Fibroblast of pulmonary artery (primary cell): ENCODE measurements around the gene ENPP6.

Experiments
- DNase-seq: peaks from one replicate; pipeline ENCODE4 v3.0.0-alpha.2; 2010; ENCODE audit warnings: low read depth
- H3K4me3 ChIP-seq: replicated peaks from 2 replicates; pipeline ENCODE4 v1.5.1; 2011; ENCODE audit warnings: low read depth, mild to moderate bottlenecking, control low read depth, low read length, moderate library complexity
- TF ChIP-seq, protein P1 (sequence below): IDR thresholded peaks from 2 replicates; pipeline ENCODE4 v1.5.1; 2011; ENCODE audit warnings: mild to moderate bottlenecking, control low read depth, low read length, inconsistent platforms; ENCODE audit errors: missing control alignments

Gene ENPP6

DNA sequence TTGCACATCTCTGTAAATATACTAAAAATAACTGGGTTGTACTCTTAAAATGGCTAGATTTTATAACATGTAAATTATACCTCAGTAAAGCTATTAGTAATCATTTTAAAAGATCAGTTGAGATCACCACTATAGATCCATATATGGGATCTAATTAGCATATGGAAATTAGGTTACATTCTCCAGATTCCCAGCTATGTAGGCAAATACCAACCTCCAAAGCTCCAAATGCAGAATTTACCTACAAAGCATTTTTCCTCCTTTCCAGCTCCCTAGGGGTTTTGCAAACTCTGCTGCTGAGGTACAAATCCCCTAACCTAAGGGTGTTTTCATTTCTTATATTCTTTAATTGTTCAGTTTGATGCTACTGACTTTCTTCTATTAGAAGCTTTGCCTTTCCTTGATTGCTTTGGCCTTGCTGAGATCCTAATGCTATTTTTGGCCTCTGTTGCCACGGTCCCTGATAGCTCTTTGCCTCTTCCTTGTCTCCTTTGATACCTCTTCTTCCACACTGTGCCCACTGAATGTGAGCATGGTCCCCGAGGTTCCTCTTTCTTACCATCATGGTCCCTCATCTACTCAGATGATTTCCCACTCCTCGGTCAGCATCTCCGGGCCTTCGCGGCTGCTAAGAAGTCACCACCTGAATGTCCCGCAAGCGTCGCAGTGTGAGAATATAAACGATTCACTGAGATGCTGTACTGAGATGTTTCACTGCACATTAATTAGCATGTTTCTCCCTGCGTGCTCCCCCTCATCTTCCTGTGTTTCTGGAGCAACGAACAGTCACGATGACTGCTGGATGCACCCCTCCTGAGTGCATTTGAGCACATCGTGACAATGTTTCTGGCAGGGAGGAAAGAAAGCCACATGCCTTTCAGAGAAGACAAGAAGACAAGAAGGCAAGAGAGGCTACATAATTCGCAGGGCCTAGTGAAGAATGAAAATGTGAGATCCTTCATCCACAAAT lies 23.8 kb downstream of the ENPP6 start:
- H3K4me3 ChIP-seq, result no peak overlapping the region
- no peak for DNase-seq
- TF ChIP-seq, protein P1, sequence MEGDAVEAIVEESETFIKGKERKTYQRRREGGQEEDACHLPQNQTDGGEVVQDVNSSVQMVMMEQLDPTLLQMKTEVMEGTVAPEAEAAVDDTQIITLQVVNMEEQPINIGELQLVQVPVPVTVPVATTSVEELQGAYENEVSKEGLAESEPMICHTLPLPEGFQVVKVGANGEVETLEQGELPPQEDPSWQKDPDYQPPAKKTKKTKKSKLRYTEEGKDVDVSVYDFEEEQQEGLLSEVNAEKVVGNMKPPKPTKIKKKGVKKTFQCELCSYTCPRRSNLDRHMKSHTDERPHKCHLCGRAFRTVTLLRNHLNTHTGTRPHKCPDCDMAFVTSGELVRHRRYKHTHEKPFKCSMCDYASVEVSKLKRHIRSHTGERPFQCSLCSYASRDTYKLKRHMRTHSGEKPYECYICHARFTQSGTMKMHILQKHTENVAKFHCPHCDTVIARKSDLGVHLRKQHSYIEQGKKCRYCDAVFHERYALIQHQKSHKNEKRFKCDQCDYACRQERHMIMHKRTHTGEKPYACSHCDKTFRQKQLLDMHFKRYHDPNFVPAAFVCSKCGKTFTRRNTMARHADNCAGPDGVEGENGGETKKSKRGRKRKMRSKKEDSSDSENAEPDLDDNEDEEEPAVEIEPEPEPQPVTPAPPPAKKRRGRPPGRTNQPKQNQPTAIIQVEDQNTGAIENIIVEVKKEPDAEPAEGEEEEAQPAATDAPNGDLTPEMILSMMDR, result no peak

DNA sequence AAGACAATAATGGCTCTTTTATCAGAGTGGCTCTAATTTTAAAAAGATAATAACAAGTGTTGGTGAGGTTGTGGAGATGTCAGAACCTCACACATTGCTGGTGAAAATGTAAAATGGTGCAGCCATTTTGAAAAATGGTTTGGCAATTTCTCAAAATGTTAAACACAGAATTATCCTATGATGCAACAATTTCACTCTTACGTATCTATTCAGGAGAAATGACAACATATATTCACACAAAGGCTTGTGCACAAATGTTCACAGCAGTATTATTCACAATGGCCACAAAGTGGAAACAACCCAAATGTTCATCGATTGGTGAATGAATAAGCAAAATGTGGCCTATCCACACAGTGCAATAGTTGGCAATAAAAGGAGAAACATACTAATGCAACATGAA lies 24.7 kb downstream of the ENPP6 start:
- H3K4me3 ChIP-seq, result no peak overlapping the region
- DNase-seq, result no peak
- TF ChIP-seq, protein P1, result no peak

DNA sequence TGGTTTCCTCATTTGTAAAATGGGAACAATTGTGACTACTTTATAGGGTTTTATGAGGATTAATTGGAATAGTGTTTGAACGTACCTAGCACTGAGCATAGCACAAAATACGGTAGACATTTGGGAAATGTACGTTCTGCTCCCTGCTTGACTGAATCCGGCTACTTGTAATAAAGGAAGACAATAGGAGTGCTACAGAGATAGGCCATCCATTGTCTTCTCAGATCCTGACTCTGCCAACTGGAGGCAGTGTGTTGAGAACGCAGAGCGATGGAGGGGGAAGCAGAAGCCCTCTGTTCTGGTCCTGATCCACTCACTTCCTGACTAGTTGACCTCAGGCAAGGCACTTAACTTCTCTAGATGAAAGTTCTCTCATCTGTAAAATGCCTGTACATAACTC lies 26.4 kb downstream of the ENPP6 start:
- TF ChIP-seq, protein P1, result no peak
- H3K4me3 ChIP-seq, result no peak overlapping the region
- no peak for DNase-seq

DNA sequence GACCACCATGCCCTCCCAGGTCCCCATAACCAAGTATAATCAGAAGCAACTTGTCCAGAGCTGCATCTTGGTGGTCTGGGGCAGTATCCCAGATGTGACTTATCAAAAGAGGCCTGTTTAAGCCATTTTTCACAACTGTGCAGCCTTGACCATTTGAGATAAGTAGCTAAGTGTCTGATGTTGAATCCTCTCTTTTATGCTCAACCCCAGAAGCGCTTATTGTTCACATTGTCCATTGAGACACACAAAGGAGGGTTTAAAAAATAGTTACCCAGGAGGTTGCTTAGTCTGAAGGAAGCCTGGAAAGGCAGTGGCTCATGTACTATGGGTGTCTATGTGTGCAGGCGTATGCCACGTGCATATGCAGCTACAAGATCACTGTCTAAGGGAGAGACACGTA lies 27.0 kb downstream of the ENPP6 start:
- H3K4me3 ChIP-seq, result no peak overlapping the region
- no peak for DNase-seq
- TF ChIP-seq, protein P1, result no peak

DNA sequence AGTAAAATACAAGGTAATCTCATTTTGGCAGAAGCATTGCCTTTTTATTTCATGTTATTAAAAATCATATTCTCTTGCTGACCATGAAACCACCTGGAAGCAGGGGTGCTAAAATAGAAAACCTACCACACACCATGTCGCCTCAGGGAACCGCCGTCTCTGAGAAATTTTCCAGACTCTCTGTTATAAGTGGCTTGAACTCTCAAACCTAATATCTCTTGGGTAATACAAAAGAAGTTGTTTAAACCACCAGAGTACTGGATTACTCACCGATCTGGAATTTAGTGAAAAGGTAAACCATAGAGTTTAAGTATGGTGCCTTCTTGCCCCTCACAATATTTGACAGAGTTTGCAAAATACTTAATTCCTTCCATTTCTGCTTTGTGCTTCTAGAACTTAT lies 27.7 kb downstream of the ENPP6 start:
- TF ChIP-seq, protein P1, result no peak
- no peak for DNase-seq
- H3K4me3 ChIP-seq, result no peak overlapping the region

DNA sequence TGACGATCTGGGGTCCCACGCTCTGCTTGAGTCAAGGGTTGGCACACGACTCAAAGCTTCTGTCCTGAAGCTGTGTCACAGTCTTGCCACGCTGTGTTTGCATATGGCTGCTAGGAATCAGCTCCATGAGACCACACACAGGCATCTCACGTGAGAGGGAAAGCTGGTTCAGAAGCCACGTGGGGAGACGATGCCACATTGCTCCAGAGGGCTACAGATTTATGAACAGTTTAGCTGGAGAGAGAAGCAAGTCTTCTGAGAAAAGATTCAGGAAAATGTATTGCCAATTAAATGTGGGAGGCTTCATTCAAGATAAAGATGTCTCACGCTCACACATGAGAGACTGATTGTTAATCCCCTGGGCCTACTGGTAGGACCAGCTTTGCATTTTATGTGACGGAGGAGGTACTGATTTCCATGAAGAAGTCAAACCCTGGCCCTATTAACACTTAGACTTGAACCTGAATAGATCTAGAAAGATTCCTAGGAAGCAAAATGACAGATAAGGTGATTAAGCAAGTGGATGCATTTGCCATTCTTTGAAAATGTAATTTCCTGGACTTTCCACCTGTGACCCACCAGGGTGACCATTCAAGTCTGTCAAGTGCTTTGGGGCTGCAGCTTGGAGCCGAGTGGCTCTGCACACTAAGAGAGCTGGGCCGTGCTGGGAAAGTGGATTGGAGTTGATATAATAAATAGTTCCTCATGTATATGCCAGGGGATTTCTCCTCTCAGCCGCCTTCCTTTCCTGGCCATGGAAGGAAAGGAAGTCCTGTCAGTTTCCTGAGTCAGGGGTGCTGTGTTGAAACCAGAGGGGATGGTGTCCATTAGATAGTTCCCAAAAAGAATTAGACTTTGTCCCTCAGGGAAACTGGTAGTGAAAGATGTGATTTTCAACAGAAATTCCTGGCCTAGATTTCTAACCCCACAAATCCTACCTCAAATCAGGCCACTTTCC lies 29.0 kb downstream of the ENPP6 start:
- H3K4me3 ChIP-seq, result no peak overlapping the region
- TF ChIP-seq, protein P1, result no peak
- no peak for DNase-seq
